HG03159 (cell line): ENCODE results near the gene JAK1.
"Not testable (repeated sequence)": the region's sequence is repeated elsewhere in the genome, so short reads cannot be mapped to it uniquely, and the experiment has no call there.

ENCODE experiments used
- ATAC-seq: cut with Tn5 transposase; IDR thresholded peaks from one replicate; pipeline ENCODE4 v1.9.1; 2021; ENCODE audit warnings: mild to moderate bottlenecking, moderate library complexity; ENCODE audit not compliant: unreplicated experiment

JAK1 gene

DNA sequence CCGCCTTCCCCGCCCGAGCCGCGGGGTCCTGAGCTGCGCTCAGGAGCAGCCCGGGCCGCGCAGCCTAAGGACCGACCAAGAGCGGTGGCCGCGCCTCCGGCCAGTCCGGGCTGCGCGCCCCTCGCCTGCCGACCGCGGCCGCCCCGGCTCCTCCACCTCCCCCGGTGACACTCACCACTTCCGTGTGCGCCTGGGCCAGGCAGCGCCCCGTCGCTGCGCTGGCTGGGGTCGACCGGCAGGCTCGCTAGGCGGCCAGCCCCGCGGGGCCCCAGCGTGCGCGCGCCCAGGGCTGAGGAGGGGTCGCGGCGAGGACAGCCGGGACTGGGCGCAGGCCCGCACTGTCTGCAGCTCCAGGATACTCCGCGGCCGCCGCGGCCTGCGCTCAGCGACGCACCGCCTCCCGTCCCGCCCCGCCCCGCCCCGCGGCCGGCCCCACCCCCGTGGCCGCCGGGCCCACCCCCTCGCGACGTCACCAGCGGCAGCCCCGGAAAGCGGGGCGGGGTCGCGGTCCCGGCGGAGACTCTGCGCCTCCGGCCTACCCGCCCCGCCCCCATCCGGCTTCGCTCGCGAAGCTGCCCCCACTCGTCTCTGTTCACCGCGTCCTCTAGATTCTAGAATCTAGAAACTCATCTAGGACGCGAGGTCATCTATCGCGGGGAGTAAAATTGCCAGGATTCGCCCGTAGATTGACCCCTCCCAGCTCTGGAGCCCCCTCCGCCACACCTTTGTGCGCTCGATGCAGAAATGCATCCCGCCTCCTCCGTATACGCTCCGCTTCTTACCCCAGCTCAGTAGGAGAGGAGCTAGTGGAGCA lies at the start of gene JAK1:
TSS of gene JAK1 (minus strand) at position 392 of the 814 bp plus-strand sequence. CDS start 80,285 bp downstream, outside the sequence.
- ATAC-seq = peak; percentile 73

DNA sequence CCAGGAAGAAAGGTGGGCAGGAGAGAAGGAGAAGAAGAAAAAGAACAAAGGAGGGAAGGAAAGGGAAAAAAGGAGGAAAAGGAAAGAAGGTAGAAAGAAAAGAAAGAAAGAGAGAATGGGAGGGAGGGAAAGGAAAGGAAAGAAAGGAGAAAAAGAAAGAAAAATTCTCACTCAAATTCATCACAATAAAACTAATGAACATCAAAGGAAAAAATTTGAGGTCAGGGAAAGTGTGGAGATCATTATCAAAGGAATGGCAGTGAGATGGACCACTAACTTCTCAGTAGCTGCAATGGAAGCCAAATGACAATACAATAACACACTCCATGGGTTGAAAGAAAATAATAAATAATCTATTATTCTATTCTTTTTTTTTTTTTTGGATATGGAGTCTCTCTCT lies 48.0 kb upstream of the JAK1 start:
- ATAC-seq = no peak

DNA sequence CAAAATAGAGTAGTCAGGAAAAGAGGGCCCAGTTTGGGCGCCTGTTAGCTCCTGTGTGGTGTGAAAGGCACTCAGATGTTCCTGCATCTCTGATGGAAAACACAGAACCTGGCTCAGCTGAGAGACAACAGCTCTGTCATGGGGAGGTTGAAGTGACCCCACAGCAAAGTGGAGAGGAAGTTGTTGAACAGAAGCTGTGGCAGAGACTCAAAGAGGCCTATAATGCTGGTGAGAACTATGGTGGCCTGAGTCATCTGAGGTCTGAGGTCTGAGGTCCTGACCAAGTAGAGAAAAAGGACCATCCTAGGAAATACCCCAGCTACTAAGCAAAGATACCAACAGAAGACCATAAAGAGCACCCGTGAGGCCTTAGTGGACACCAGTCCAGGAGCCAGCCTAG lies 45.6 kb upstream of the JAK1 start:
- ATAC-seq = no peak

DNA sequence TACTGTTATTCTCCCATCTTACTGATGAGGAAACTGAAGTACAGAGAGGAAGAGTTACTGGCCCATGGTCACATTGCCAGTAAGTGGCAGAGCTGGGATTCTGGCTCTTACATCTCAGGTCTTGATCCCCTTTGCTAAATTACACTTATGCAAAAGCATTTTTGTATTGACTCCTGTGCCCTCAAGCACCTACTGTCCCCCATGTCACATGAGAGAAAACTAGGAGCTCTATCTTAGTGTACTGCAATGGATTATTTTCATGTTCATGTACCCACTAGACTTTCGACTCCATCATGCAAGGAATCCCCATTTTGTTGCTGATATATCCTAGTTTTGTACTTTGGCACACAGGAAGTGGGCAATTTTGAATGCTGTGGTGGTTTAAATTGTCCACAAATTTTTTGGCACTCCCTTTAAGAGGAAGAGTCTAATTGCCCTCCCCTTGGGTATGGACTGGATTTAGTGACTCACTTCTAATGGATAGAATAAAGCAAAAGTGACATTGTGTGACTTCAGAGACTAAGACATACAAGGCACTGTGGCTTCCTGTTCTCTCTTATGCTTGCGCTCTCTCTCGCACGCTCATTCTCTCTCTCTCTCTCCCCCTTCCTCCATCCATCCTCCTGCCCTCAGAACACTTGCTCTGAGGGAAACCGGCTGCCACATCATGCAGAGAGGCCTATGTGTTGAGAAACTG lies 43.5 kb upstream of the JAK1 start:
- ATAC-seq = no peak

DNA sequence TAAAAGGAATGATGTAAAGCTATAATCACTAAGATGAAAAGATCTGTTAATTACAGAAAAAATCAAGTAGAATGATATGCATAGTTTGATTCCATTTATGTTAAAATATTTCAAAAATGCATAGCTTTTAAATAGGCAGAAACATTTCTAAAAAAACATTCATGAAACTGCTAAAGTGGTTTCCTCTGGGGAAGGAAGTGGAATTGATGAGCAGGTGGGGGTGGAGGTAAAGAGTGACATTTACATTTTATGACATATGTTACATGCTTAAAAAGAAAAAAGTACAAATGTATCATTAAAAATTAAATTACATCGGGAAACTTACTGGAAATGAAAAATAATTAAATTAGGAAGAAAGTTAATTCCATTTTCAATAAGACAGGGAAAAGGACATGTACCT lies 42.8 kb upstream of the JAK1 start:
- ATAC-seq = no peak

DNA sequence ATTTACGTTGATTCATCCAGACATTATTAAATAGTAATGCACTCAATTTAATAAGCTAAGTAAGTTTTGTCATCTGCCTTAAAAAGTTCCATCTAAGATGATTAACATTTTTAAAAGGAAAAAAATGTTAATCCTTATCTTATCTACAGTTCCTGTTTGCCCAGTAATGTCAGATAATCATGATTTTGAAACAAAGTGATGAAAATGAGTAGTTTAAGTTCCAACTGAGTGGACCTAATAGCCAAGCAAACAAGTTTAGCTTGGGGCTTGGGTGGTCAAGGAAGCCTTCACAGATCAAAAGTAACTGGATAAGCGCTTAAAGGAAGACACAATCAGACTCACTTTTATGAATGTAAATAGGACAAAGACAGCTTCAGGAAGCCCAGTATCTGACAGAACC lies 40.5 kb upstream of the JAK1 start:
- ATAC-seq = no peak

DNA sequence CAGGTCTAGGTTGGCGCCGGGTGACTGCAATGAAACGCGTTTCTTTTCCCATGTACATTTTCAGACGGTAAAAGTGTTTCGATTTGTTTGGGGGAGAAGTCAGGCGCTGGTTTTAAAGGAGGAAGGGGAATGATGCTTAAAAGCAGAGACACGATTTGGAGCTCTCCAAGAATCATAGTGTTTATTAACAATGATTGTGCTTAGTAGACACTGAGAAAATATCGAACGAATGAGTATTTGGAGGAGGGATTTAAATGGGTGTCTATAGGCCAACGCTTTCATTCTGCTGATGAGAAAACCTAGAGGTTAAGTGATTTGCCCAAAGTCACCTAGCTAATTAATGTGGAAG lies 36.9 kb upstream of the JAK1 start:
- ATAC-seq = no peak

DNA sequence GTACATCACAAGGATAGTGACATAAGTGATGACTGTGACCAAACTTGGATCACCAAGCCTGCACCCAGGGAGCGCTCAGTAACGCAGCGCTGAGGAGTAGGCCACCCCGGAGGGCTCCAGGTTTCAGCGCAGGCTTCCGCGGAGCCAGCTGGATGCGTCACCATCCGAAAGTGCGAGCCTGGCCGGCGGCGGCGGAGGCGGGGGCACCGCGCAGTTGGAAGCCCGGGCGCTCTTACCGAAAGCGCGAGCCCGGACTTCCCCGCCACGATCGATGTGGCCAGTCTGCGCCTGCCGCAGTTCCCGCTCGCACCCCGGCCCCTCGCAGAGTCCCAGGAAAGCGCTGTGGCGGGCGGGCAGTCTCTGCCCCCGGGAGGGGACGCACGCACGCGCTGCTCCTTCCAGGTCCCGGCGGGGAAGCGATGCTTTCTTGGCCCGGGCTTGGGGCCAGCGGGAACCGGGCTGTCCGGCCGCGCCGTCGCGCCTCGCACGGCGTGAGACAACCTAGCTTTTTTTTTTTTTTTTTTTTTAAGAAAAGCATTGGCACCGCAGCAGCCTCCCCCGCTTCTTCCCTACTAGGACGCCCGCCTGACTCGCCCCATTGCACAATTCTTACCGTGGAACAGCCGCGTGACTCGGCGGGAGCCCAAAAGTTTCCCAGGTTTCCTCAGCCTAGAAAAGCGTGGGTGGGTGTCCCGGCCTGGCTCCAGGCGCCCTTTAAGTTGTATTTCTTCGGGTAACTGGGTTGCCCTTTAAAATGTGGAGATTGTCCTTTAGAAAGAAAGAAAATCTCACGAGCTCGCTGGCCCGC lies 36.4 kb upstream of the JAK1 start:
- peak; percentile 65 for ATAC-seq

DNA sequence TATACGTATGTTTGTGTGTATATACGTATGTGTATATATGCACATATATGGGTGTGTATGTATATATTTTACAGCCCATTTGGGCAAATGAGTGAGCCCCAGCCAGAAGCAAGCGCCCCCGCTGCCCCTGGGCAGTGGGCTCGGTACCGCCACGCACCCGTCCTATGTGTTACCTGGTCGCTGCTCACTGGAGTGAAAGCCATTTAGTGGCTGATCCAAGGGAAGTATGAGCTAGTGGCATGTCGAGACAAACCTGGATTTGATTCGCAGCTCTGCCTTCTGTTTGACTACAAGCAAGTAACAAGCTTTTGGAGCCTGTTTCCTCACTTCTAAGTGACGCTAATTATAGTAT lies 35.8 kb upstream of the JAK1 start:
- ATAC-seq = no peak

DNA sequence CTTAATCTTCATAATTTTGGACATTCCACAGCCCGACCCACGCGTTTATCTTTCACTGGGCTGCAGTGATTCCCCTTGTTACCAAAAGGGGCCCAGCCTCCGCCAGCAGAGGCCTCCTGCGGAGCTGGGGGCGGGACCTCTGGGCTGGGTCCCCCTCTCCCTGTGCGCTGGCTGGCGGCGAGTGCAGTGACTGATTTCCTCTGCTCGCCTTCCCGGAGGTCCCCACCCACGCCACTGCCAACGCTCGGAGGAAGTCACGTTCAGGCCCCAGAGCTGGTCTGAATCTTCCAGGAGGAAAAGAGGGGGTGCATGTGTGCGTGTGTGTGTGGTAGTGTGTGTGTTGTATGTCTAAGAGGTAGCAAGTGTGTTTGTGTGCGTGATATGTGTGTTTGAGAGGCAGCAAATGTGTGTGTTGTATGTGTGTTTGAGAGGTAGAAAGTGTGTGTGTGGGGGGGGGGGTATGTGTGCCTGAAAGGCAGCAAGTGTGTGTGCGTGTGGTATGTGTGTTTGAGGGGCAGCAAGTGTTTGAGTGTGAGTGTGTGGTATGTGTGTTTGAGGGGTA lies 35.0 kb upstream of the JAK1 start:
- ATAC-seq = no peak

DNA sequence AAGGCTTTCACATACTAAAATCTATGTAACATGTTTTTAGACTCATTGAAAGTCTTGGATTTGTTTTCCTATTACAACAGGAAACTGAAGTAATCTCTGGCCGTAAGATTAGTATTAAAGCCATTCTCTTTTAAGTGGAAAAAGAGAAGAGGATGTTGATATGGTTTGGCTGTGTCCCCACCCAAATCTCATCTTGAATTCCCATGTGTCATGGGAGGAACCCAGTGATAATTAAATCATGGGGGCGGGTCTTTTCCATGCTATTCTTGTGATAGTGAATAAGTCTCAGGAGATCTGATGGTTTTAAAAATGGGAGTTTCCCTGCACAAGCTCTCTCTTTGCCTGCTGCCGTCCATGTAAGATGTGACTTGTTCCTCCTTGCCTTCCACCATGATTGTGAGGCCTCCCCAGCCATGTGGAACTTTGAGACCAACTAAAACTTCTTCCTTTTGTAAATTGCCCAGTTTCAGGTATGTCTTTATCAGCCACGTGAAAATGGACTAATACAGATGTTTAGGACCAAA lies 32.1 kb upstream of the JAK1 start:
- not testable (repeated sequence) for ATAC-seq

DNA sequence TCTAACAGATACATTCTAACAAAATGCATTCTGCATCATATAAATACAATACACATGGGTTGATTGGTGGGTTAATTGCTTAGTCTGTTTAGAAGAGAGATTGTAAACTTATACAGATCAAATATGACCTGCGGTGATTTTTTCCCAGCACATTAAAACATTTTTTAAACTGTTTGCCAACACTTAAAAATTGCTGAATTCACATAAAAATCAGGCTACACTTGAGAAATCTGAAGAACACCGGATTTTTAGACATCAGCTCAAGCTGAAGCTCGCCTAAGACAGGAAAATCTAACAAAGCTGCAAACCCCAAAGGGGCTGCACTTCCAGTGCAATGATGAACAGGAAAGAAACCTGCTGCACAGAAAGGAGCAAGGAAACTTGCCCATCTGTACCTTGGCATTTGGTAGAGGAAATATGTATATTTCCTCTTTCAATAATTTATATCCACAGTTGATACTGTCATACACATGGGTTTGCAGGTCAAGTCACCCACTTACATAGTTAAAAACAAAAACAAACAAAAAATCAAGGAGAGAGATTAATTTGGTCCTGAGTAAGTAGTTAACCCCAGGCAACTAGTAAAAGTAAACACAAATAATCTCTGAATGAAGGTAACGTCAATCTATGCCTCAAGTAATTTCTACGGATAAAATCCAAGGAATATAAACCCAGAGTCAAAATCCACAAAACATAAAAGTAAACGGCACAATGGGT lies 30.4 kb upstream of the JAK1 start:
- no peak for ATAC-seq

DNA sequence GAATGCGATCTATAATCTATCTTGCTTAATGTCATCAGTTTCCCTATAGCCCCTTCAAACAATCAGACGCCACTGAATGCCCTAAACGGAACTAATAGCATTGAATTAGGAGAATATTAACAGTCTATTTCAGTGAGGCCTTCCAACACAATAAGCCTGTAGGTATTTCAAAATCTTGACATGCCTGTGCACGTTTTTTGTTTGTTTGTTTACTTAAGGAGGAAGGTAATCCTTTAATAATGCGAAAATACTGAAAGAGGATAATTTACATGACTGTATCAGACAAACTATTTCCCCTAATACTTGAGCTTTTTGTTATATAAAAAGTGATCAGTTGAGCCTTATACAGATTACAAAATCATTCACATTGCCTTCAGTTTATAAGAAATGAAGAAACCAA lies 29.0 kb upstream of the JAK1 start:
- no peak for ATAC-seq

DNA sequence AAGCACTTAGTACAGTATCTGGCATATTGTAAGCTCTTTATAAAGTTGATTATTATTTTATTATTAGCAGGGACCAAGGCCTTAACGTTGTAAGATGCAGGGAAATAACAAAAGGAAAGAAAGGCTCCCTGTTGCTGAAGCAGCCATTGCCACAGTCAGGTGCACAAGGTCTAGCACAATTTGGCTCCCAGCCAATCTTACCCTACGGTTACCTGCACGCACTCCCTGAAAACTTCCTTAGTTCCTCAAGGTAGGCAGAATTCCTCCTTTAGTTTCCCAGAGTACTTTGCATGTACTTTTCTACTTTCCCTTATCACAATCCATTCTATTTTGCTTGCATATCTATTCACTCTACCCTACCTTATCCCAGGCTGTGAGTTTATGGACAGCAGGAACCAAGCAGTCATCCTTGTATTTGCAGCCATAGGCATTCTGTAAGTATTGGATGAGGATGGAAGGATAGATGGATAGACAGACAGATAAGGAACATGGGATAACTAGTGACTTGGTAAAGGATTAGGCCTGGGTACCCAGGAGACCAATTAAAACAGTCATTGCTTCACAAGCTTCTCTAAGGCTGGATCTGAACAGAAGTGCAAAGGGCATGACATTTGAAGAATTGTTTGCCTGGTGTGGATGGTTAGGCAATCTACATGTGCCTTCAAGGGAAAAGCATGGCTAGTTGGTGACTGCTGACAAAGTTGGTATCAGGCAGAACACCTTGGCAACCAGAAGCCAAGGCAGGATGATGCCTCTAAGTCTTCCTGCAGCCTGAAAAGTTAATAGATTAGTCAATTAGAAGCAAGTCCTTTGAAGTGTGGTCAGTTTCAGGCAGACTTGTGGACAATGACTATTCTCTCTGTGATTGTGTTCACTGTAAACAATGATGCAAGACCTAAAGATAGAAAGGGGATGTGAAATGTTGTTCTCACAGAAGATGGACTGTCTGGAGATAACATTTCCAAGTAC lies 20.8 kb upstream of the JAK1 start:
- peak; percentile 98 for ATAC-seq

DNA sequence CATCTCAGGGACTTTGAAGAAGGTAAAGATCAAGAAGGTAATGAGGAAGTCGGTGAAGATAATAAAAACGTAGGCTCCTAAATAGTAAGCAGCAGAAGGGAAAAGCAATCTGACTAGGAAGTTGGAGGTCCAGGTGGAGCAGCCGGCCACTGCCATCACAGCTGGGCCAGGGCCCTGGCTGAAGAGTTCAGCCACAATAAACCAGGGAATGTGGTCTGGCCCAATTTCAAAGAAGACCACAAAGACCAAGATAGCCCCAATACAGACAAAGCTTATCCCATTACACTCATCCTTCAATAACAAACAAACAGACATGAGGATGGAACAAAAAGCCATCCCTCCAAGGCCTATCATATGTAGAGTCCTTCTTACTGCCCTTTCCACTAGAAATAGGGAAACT lies 18.4 kb upstream of the JAK1 start:
- ATAC-seq = no peak

DNA sequence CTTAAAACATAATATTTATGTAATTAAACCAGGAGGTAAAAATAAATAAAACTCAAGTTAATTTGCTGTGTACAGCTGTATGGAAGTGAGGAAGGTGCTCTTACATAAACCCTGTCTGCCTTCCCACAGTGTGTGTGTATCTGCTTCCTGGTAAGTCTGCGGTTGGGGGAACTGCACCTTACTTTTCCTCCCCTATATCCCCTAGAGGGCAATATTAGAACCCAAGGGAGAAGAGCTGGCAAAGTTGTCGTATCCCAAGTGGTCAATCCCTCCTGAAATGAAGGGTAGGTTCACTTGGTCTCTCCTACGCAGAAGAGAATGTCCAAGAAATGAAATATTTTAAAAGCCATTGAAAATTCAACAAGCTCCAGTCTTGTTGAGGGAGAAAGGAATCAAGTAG lies 17.8 kb upstream of the JAK1 start:
- ATAC-seq = no peak

DNA sequence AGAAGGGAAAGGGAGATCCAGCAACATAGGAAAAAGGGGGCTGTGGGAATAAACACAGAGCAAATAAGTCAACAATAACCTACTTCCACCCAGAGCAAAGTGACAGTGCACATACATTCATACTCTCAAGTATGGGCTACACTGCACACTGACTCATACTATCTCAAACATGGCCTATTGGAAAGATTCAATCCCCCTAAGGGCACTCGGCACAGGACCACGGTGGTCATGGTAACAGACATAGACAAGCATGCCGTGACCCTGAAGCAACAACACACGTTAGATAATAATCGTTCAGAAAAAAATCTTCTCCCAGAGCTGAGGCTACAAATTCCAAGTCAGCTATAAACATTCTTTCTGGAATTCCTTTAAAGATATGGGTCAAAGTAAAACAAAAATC lies 16.8 kb upstream of the JAK1 start:
- ATAC-seq = no peak

DNA sequence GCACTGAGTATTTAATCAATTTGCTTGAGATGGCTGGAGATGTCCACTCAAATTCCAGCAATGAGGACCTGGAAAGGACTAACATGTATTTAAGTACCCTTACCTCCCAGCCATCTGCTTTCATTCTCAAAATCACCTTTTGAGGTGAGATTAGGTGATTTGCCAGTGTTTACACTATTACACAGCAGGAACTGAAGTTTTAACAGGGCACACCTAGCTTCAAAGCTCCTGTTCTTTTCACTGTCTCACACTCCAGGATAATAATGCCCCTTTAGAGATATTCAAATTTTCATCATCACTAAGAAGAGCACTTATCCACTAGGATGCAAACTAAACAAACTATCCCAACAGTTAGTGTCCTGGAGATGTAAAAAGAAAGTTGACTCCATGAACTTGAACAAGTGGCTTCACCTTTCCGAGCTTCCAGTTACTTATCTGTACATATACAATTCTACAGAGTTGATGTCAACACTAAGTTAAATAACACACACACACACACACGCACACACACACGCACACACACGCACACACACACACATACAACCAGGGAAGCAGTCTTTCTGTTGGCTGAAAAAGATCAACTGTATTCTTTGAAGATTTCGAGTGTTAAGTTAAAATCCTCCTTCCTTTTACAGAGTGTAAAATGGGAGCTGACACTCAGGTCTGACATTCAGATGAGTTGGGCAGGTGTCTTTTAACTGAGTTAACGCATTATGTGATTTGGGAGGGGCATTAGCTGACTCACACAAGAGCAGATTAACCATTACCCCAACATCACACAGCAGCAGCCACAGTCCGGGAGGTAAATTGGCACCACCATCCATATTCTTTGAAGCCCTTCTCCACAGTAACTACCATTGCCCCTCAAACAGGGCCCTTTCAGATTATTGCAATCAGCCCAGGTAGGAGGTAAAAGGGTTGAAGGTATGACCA lies 15.5 kb upstream of the JAK1 start:
- ATAC-seq = no peak
